Skeletal muscle tissue (tissue), 4 donors: ENCODE results near the gene COL15A1. TPM values are rescaled to one million over a fixed set of nuclear protein-coding genes. Genes with fewer than 3 reads are reported as not detected.

ENCODE experiments used
- H3K27ac ChIP-seq: one replicate; pipeline ENCODE4 v1.7.0; 2013; ENCODE audit warnings: mild to moderate bottlenecking, low read depth, low read length, inconsistent platforms
- H3K27me3 ChIP-seq, 3 donors: one replicate each; pipeline ENCODE4 v1.7.0; 2013; ENCODE audit warnings: low read length in 3 of 3; ENCODE audit not compliant: control insufficient read depth in 3 of 3, insufficient read depth in 3 of 3
- H3K36me3 ChIP-seq, 3 donors: one replicate each; pipeline ENCODE4 v1.7.0; 2013; ENCODE audit warnings: low read length in 3 of 3; ENCODE audit not compliant: control insufficient read depth in 3 of 3, insufficient read depth in 3 of 3
- H3K4me1 ChIP-seq, 3 donors: one replicate each; pipeline ENCODE4 v1.7.0; 2013; ENCODE audit warnings: low read length in 3 of 3, mild to moderate bottlenecking in 3 of 3; ENCODE audit not compliant: control insufficient read depth in 3 of 3, insufficient read depth in 3 of 3
- H3K4me3 ChIP-seq, 3 donors: one replicate each; pipeline ENCODE4 v1.7.0; 2013; ENCODE audit warnings: low read length in 3 of 3
- H3K9ac ChIP-seq, 3 donors: one replicate each; pipeline ENCODE4 v1.7.0; 2013; ENCODE audit warnings: low read length in 3 of 3, mild to moderate bottlenecking in 3 of 3, moderate library complexity in 2 of 3, low read depth in 1 of 3
- H3K9me3 ChIP-seq, 3 donors: one replicate each; pipeline ENCODE4 v1.7.0; 2013; ENCODE audit warnings: low read length in 3 of 3; ENCODE audit not compliant: control insufficient read depth in 3 of 3
- total RNA-seq: library from RNA; depleted of rRNA; stranded (reverse); fragments of >200 nt; gene quantifications from one replicate; pipeline ENCODE4 v1.2.3, GENCODE V29; 2014
- donor health status: Osteomylitis.

COL15A1 gene
- total RNA-seq, 1 donor from 2014 or later = 178 TPM

- Histone ChIP-seq H3K4me3 (no peak overlapping the region), H3K9me3 (no peaks in the 10 kb centered on the region), H3K27me3 (peaks cover 0 to 6% (median 0%) of the 10 kb centered on the region in 3 donors), H3K4me1 (peaks cover 29 to 45% (median 42%) of the 10 kb centered on the region in 3 donors), H3K9ac (peak overlapping the region in 1 of 3 donors; percentile 5), H3K27ac (peak overlapping the region; percentile 6), H3K36me3 (peaks cover 0 to 5% (median 4%) of the 10 kb centered on the region in 3 donors)
These were observed 50.7 kb downstream of the COL15A1 start for GRCh38 chr9:98994172-98995058.

- Histone ChIP-seq H3K36me3 (peaks cover 0 to 5% (median 4%) of the 10 kb centered on the region in 3 donors), H3K27ac (peak overlapping the region; percentile 6), H3K4me1 (peaks cover 26 to 39% (median 36%) of the 10 kb centered on the region in 3 donors), H3K27me3 (peaks cover 0 to 4% (median 0%) of the 10 kb centered on the region in 3 donors), H3K9ac (no peak overlapping the region), H3K4me3 (no peak overlapping the region), H3K9me3 (no peaks in the 10 kb centered on the region)
These were observed 51.5 kb downstream of the COL15A1 start for GRCh38 chr9:98995059-98995671.

- no peak overlapping the region for H3K27ac ChIP-seq
- peaks cover 22 to 35% (median 32%) of the 10 kb centered on the region in 3 donors for H3K4me1 ChIP-seq
- no peaks in the 10 kb centered on the region for H3K9me3 ChIP-seq
- H3K36me3 ChIP-seq = peaks cover 0 to 9% (median 4%) of the 10 kb centered on the region in 3 donors
- H3K4me3 ChIP-seq = no peak overlapping the region
- no peak overlapping the region for H3K9ac ChIP-seq
- H3K27me3 ChIP-seq = no peaks in the 10 kb centered on the region
These were observed 52.3 kb downstream of the COL15A1 start for GRCh38 chr9:98995971-98996504.

GRCh38 chr9:98997604-98998003 is 53.9 kb downstream of the COL15A1 start:
- H3K9ac ChIP-seq = peak overlapping the region in 1 of 3 donors; percentile 6

GRCh38 chr9:98998441-98999151 is 54.9 kb downstream of the COL15A1 start:
- Histone ChIP-seq H3K36me3 (peaks cover 0 to 18% (median 4%) of the 10 kb centered on the region in 3 donors), H3K4me3 (peak overlapping the region in 2 of 3 donors; percentile 14 to 45), H3K27ac (peak overlapping the region; percentile 10), H3K9me3 (no peaks in the 10 kb centered on the region), H3K27me3 (no peaks in the 10 kb centered on the region), H3K9ac (peak overlapping the region in 2 of 3 donors; percentile 41 to 57), H3K4me1 (peaks cover 22 to 28% (median 27%) of the 10 kb centered on the region in 3 donors)

More at GRCh38 chr9:98997604-98998003, 53.9 kb downstream of the COL15A1 start:
- peaks cover 0 to 12% (median 4%) of the 10 kb centered on the region in 3 donors for H3K36me3 ChIP-seq
- H3K4me3 ChIP-seq = no peak overlapping the region
- H3K9me3 ChIP-seq = no peaks in the 10 kb centered on the region
- no peak overlapping the region for H3K27ac ChIP-seq
- H3K4me1 ChIP-seq = peaks cover 22 to 35% (median 32%) of the 10 kb centered on the region in 3 donors
- H3K27me3 ChIP-seq = no peaks in the 10 kb centered on the region

GRCh38 chr9:98999152-98999525 is 55.4 kb downstream of the COL15A1 start:
- Histone ChIP-seq H3K36me3 (peaks cover 0 to 24% (median 5%) of the 10 kb centered on the region in 3 donors), H3K9me3 (no peaks in the 10 kb centered on the region), H3K4me3 (peak overlapping the region in 1 of 3 donors; percentile 14), H3K27ac (peak overlapping the region; percentile 10), H3K4me1 (peaks cover 22 to 26% (median 25%) of the 10 kb centered on the region in 3 donors), H3K27me3 (no peaks in the 10 kb centered on the region), H3K9ac (peak overlapping the region in 1 of 3 donors; percentile 41)

- H3K9ac ChIP-seq = no peak overlapping the region
- no peaks in the 10 kb centered on the region for H3K9me3 ChIP-seq
- H3K27me3 ChIP-seq = no peaks in the 10 kb centered on the region
- H3K4me1 ChIP-seq = peaks cover 15 to 22% (median 20%) of the 10 kb centered on the region in 3 donors
- H3K27ac ChIP-seq = no peak overlapping the region
- no peak overlapping the region for H3K4me3 ChIP-seq
- H3K36me3 ChIP-seq = peaks cover 0 to 35% (median 9%) of the 10 kb centered on the region in 3 donors
These were observed 57.0 kb downstream of the COL15A1 start for GRCh38 chr9:99000476-99001395.

- H3K4me1 ChIP-seq = peaks cover 15 to 22% (median 19%) of the 10 kb centered on the region in 3 donors
- no peaks in the 10 kb centered on the region for H3K9me3 ChIP-seq
- no peaks in the 10 kb centered on the region for H3K27me3 ChIP-seq
- no peak overlapping the region for H3K4me3 ChIP-seq
- H3K27ac ChIP-seq = no peak overlapping the region
- no peak overlapping the region for H3K9ac ChIP-seq
- peaks cover 0 to 34% (median 9%) of the 10 kb centered on the region in 3 donors for H3K36me3 ChIP-seq
These were observed 58.2 kb downstream of the COL15A1 start for GRCh38 chr9:99001892-99002291.
